Upper lobe of left lung (tissue), 6 donors: ENCODE measurements around the gene ENAH. TPM values are rescaled to one million over a fixed set of nuclear protein-coding genes. Genes with fewer than 3 reads are reported as not detected.

ENCODE experiments used
- ATAC-seq, 2 donors: fragments of 200-7000 bp; cut with Tn5 transposase; one replicate each; pipeline ENCODE4 v1.9.1; 2022; ENCODE audit warnings: mild to moderate bottlenecking in 2 of 2, moderate library complexity in 2 of 2; ENCODE audit not compliant: low FRiP score in 2 of 2
- DNase-seq, 2 donors: peaks; one replicate each; pipeline ENCODE4 v3.0.0-alpha.2; 2019 to 2020
- H3K27ac ChIP-seq, 4 donors: fragments of 200-600 bp; sonication (generic); one replicate each; pipeline ENCODE4 v1.5.1; 2016 to 2019
- H3K27me3 ChIP-seq, 4 donors: fragments of 200-600 bp; sonication (generic); one replicate each; pipeline ENCODE4 v1.5.1; 2017 to 2019
- H3K36me3 ChIP-seq, 4 donors: fragments of 200-600 bp; sonication (generic); one replicate each; pipeline ENCODE4 v1.5.1; 2016 to 2019
- H3K4me1 ChIP-seq, 4 donors: fragments of 200-600 bp; sonication (generic); one replicate each; pipeline ENCODE4 v1.5.1; 2018 to 2019
- H3K4me3 ChIP-seq, 4 donors: fragments of 200-600 bp; sonication (generic); one replicate each; pipeline ENCODE4 v1.5.1; 2017 to 2019; ENCODE audit warnings: mild to moderate bottlenecking in 2 of 4, moderate library complexity in 1 of 4
- H3K9me3 ChIP-seq, 4 donors: fragments of 200-600 bp; sonication (generic); one replicate each; pipeline ENCODE4 v1.5.1; 2018 to 2019
- CTCF ChIP-seq, 6 experiments: fragments of 450-650 bp in 4 of 6; fragments of 200-600 bp in 2 of 6; sonication (generic) in 2 of 6; IDR thresholded peaks; one replicate each; pipeline ENCODE4 v1.5.1; 2016 to 2019; ENCODE audit warnings: antibody characterized with exemption in 6 of 6
- EP300 ChIP-seq, 4 donors: sonication (generic); formaldehyde crosslinking; IDR thresholded peaks; one replicate each; pipeline ENCODE4 v1.5.1; 2017; ENCODE audit warnings: antibody characterized with exemption in 4 of 4, control low read depth in 2 of 4
- POLR2A ChIP-seq, 4 donors: fragments of 450-650 bp; IDR thresholded peaks; one replicate each; pipeline ENCODE4 v1.5.1; 2016 to 2017; ENCODE audit warnings: antibody characterized with exemption in 4 of 4, mild to moderate bottlenecking in 2 of 4
- POLR2AphosphoS5 ChIP-seq, 2 donors: sonication (generic); formaldehyde crosslinking; IDR thresholded peaks; one replicate each; pipeline ENCODE4 v1.5.1; 2017; ENCODE audit warnings: antibody characterized with exemption in 2 of 2
- WGBS, 2 donors: methylation state at CpG; one replicate each; pipeline ENCODE4 v1.1.5; 2017 to 2018; 5-methylcytosine and 5-hydroxymethylcytosine counted together
- total RNA-seq, 6 donors: library from RNA; depleted of rRNA in 4 of 6; stranded (reverse); fragments of >200 nt in 4 of 6; gene quantifications; one replicate each; pipeline versions ENCODE4 v1.1.0 to v1.2.1, GENCODE V29; 2016 to 2021
- donor health status: DM: no; HTN: no; CAD: no; lungs with moderate emphysema.
- donor health status: DM: no; HTN: yes; CAD: no; lungs with severe emphysema.

The ENAH gene
- total RNA-seq, 6 donors from 2014 or later = 10.5 to 70.3 (median 33.8) TPM

GRCh38 chr1:225488676-225489075, 164.2 kb downstream of the ENAH start:
- no peak for ATAC-seq
- Histone ChIP-seq H3K9me3 (no peaks in the 10 kb centered on the region), H3K36me3 (no peaks in the 10 kb centered on the region), H3K4me1 (no peaks in the 10 kb centered on the region), H3K4me3 (no peak overlapping the region), H3K27me3 (no peaks in the 10 kb centered on the region), H3K27ac (no peak overlapping the region)
- DNase-seq = no peak
- TF ChIP-seq POLR2A (IDR thresholded peaks at IDR 0.05) (no peak), EP300 (IDR thresholded peaks at IDR 0.05) (no peak), POLR2AphosphoS5 (IDR thresholded peaks at IDR 0.05) (no peak), CTCF (IDR thresholded peaks at IDR 0.05) (no peak)
- whole genome bisulfite sequencing, 2 donors = 76 to 86% methylated on average over 5 of the region's 5 CpGs

GRCh38 chr1:225486856-225487255, 166.1 kb downstream of the ENAH start:
- WGBS, 2 donors = 80% methylated on average over 2 of the region's 2 CpGs
- Histone ChIP-seq H3K27me3 (no peaks in the 10 kb centered on the region), H3K36me3 (no peaks in the 10 kb centered on the region), H3K27ac (no peak overlapping the region), H3K9me3 (no peaks in the 10 kb centered on the region), H3K4me3 (no peak overlapping the region), H3K4me1 (no peaks in the 10 kb centered on the region)
- DNase-seq (no peak), ATAC-seq (no peak)
- TF ChIP-seq POLR2AphosphoS5 (IDR thresholded peaks at IDR 0.05) (no peak), POLR2A (IDR thresholded peaks at IDR 0.05) (no peak), EP300 (IDR thresholded peaks at IDR 0.05) (no peak), CTCF (IDR thresholded peaks at IDR 0.05) (no peak)

GRCh38 chr1:225485991-225486530, 166.9 kb downstream of the ENAH start:
- 89 to 95% methylated on average over 6 of the region's 6 CpGs for WGBS, 2 donors
- DNase-seq (no peak), ATAC-seq (no peak)
- Histone ChIP-seq H3K4me1 (no peaks in the 10 kb centered on the region), H3K36me3 (no peaks in the 10 kb centered on the region), H3K27me3 (no peaks in the 10 kb centered on the region), H3K4me3 (no peak overlapping the region), H3K27ac (no peak overlapping the region), H3K9me3 (no peaks in the 10 kb centered on the region)
- no peak for TF ChIP-seq EP300 (IDR thresholded peaks at IDR 0.05)
- TF ChIP-seq POLR2AphosphoS5 (IDR thresholded peaks at IDR 0.05) = no peak
- no peak for TF ChIP-seq POLR2A (IDR thresholded peaks at IDR 0.05)
- no peak for TF ChIP-seq CTCF (IDR thresholded peaks at IDR 0.05)

- no peaks in the 10 kb centered on the region for H3K36me3 ChIP-seq
- no peak overlapping the region for H3K27ac ChIP-seq
- TF ChIP-seq POLR2A (IDR thresholded peaks at IDR 0.05) = no peak
- no peak for TF ChIP-seq POLR2AphosphoS5 (IDR thresholded peaks at IDR 0.05)
- H3K9me3 ChIP-seq = no peaks in the 10 kb centered on the region
- no peak for DNase-seq
- H3K4me1 ChIP-seq = no peaks in the 10 kb centered on the region
- 73 to 86% methylated on average over 3 of the region's 3 CpGs for WGBS, 2 donors
- no peak for ATAC-seq
- no peaks in the 10 kb centered on the region for H3K27me3 ChIP-seq
- no peak overlapping the region for H3K4me3 ChIP-seq
Measured at GRCh38 chr1:225485226-225485625, 167.7 kb downstream of the ENAH start.

- TF ChIP-seq EP300 (IDR thresholded peaks at IDR 0.05) = no peak
- TF ChIP-seq CTCF (IDR thresholded peaks at IDR 0.05) = no peak
- TF ChIP-seq POLR2AphosphoS5 (IDR thresholded peaks at IDR 0.05) = no peak
- TF ChIP-seq POLR2A (IDR thresholded peaks at IDR 0.05) = no peak
- Histone ChIP-seq H3K27me3 (no peaks in the 10 kb centered on the region), H3K9me3 (no peaks in the 10 kb centered on the region), H3K36me3 (no peaks in the 10 kb centered on the region), H3K27ac (no peak overlapping the region), H3K4me1 (no peaks in the 10 kb centered on the region), H3K4me3 (no peak overlapping the region)
- DNase-seq = no peak
- no peak for ATAC-seq
- 65 to 68% methylated on average over 8 to 10 of the region's 10 CpGs for WGBS, 2 donors
Measured at GRCh38 chr1:225484657-225485214, 168.2 kb downstream of the ENAH start.
